Measurements from ENCODE around the gene CARMIL3.

- TF ChIP-seq POLR2A (IDR thresholded peaks at IDR 0.05) (no peak), POLR2AphosphoS5 (IDR thresholded peaks at IDR 0.05) (no peak), CTCF (IDR thresholded peaks at IDR 0.05) (no peak)
Measured at GRCh38 chr14:24063263-24063836, 11.5 kb downstream of the CARMIL3 start.
